OCI-LY3 (cell line): ENCODE results near the gene HTT.
"Not testable (repeated sequence)": the region's sequence is repeated elsewhere in the genome, so short reads cannot be mapped to it uniquely, and the experiment has no call there.

ENCODE experiments used
- H2AFZ ChIP-seq: fragments of 200-600, 300-600 bp; shearing (Covaris generic); 2 replicates; pipeline ENCODE4 v1.6.0; 2014; ENCODE audit warnings: antibody characterized with exemption, low read depth, low read length
- H3K27ac ChIP-seq: fragments of 200-600, 300-600 bp; sonication (generic); 2 replicates; pipeline ENCODE4 v1.5.1; 2014; ENCODE audit warnings: mild to moderate bottlenecking, low read length, moderate library complexity, mixed read lengths
- H3K27me3 ChIP-seq: fragments of 200-600, 300-600 bp; sonication (generic); 2 replicates; pipeline ENCODE4 v1.6.1; 2014; ENCODE audit warnings: low read depth, low read length, mixed read lengths
- H3K36me3 ChIP-seq: fragments of 200-600, 300-600 bp; sonication (generic); replicated peaks from 2 replicates; pipeline ENCODE3; 2014; ENCODE audit warnings: low read depth, low read length, mixed read lengths
- H3K4me1 ChIP-seq: fragments of 300-600, 200-600 bp; sonication (generic); 2 replicates; pipeline ENCODE4 v1.6.1; 2014; ENCODE audit warnings: low read length, mixed read lengths
- H3K4me2 ChIP-seq: fragments of 200-600, 300-600 bp; sonication (generic); 2 replicates; pipeline ENCODE4 v1.6.1; 2014; ENCODE audit warnings: low read length, mixed read lengths
- H3K4me3 ChIP-seq: fragments of 300-600, 200-600 bp; sonication (generic); 2 replicates; pipeline ENCODE4 v1.5.1; 2014; ENCODE audit warnings: antibody characterized with exemption, mild to moderate bottlenecking, low read length, moderate library complexity
- H3K79me2 ChIP-seq: fragments of 300-600, 200-600 bp; shearing (Covaris generic); 2 replicates; pipeline ENCODE4 v1.6.1; 2014; ENCODE audit warnings: mild to moderate bottlenecking, low read length, mixed read lengths
- H3K9ac ChIP-seq: fragments of 300-600, 200-600 bp; shearing (Covaris generic); 2 replicates; pipeline ENCODE4 v1.6.0; 2014; ENCODE audit warnings: mild to moderate bottlenecking, low read length, moderate library complexity
- H3K9me3 ChIP-seq: fragments of 200-600, 300-600 bp; shearing (Covaris generic); 2 replicates; pipeline ENCODE4 v1.6.1; 2014; ENCODE audit warnings: low read length, mixed read lengths; ENCODE audit not compliant: insufficient read depth
- H4K20me1 ChIP-seq: fragments of 200-600, 300-600 bp; sonication (generic); 2 replicates; pipeline ENCODE4 v1.6.1; 2016; ENCODE audit warnings: low read length, mixed read lengths; ENCODE audit not compliant: insufficient read depth
- EZH2phosphoT487 ChIP-seq: fragments of 200-600 bp; shearing (Covaris generic); IDR thresholded peaks from 2 replicates; pipeline ENCODE4 v1.6.1; 2018; ENCODE audit warnings: antibody characterized with exemption, mixed run types, low read depth
- TF ChIP-seq, protein P1 (sequence below): fragments of 200-600, 300-600 bp; sonication (generic); IDR thresholded peaks from 2 replicates; pipeline ENCODE4 v1.5.1; 2014; ENCODE audit warnings: antibody characterized with exemption, low read length, low read depth

The HTT gene

DNA sequence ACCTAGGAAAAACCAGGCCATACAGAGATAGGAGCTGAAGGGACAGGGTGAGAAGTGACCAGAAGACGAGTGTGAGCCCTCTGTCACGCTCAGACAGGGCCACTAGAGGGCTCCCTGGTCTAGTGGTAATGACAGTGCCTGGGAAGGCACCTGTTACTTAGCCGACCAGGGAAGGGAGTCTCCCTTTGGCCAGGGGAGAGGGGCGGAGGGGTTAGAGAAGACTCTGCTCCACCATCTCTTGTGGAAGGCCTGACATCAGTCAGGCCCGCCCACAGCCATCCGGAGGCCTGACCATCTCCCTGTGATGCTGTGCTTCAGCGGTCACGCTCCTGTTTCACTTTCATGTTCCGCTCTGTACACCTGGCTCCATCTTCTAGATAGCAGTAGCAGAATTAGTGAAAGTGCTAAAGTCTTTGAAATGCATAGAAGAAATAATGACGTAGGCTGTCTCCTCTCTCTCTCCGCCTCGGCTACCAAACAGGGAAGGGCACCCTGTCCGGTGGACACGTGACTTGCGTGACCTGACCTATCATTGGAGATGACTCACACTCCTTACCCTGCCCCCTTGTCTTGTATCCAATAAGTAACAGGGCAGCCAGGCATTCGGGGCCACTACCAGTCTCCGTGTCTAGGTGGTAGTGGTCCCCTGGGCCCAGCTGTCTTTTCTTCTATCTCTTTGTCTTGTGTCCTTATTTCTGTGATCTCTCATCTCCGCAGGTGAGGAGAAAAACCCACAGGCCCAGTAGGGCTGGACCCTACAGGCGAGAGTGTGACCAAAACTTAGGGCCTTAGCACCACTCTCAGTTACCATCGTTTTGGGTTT, 26.8 kb upstream of the HTT start:
- no peaks in the 10 kb centered on the region for H3K36me3 ChIP-seq
- peak overlapping the region; percentile 8; the same call in 1 of the 2 replicates for H2AFZ ChIP-seq
- no peaks in the 10 kb centered on the region for H3K79me2 ChIP-seq
- H3K4me1 ChIP-seq = peaks cover 35% of the 10 kb centered on the region
- H3K9me3 ChIP-seq = 0 out of 2 replicates have a peak, but pooled peaks cover 9% of the 10 kb centered on the region
- peak overlapping the region; percentile 66 for H3K4me3 ChIP-seq
- H3K4me2 ChIP-seq = peak overlapping the region; percentile 64
- peak overlapping the region; percentile 58 for H3K9ac ChIP-seq
- no peak for TF ChIP-seq EZH2phosphoT487
- TF ChIP-seq, protein P1, sequence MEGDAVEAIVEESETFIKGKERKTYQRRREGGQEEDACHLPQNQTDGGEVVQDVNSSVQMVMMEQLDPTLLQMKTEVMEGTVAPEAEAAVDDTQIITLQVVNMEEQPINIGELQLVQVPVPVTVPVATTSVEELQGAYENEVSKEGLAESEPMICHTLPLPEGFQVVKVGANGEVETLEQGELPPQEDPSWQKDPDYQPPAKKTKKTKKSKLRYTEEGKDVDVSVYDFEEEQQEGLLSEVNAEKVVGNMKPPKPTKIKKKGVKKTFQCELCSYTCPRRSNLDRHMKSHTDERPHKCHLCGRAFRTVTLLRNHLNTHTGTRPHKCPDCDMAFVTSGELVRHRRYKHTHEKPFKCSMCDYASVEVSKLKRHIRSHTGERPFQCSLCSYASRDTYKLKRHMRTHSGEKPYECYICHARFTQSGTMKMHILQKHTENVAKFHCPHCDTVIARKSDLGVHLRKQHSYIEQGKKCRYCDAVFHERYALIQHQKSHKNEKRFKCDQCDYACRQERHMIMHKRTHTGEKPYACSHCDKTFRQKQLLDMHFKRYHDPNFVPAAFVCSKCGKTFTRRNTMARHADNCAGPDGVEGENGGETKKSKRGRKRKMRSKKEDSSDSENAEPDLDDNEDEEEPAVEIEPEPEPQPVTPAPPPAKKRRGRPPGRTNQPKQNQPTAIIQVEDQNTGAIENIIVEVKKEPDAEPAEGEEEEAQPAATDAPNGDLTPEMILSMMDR = peak; percentile 68
- 0 out of 2 replicates have a peak, but pooled peaks cover 2% of the 10 kb centered on the region for H3K27me3 ChIP-seq
- no peaks in the 10 kb centered on the region for H4K20me1 ChIP-seq
- peak overlapping the region; percentile 90 for H3K27ac ChIP-seq

DNA sequence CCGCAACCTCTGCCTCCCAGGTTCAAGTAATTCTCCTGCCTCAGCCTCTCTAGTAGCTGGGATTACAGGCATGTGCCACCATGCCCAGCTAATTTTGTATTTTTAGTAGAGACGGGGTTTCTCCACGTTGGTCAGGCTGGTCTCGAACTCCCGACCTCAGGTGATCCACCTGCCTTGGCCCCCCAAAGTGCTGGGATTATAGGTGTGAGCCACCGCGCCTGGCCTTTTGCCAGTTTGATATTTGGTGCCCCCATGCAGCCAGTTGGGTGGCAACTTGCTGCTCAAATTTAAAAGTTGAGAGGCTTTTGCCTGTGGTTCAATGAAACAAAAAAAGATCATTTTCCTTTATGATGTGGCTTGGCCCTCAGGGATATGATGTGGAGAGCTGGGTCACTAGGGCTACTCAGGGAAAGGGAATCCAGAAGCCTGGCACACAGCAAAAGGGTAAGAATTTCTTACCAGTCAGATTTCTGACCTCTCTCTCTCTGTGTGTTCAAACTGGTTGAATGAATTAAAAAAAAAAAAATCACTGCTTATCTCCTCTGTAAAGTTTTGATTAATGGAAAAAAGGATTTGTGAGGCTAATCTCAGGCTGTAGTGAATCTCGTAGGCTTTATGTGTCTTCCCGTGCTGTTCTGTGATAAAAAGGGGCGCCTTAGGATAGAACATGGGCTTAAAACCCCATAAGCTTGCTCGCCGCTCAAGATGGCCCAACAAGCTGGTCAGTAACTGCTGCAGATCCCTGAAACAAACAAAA, 23.2 kb upstream of the HTT start:
- not testable (repeated sequence) for H3K79me2 ChIP-seq, H3K4me3 ChIP-seq, H3K27ac ChIP-seq, H2AFZ ChIP-seq, H3K27me3 ChIP-seq, H3K36me3 ChIP-seq, H4K20me1 ChIP-seq, H3K4me2 ChIP-seq, H3K9ac ChIP-seq
- peaks cover 28% of the 10 kb centered on the region for H3K9me3 ChIP-seq
- peaks cover 23% of the 10 kb centered on the region for H3K4me1 ChIP-seq

DNA sequence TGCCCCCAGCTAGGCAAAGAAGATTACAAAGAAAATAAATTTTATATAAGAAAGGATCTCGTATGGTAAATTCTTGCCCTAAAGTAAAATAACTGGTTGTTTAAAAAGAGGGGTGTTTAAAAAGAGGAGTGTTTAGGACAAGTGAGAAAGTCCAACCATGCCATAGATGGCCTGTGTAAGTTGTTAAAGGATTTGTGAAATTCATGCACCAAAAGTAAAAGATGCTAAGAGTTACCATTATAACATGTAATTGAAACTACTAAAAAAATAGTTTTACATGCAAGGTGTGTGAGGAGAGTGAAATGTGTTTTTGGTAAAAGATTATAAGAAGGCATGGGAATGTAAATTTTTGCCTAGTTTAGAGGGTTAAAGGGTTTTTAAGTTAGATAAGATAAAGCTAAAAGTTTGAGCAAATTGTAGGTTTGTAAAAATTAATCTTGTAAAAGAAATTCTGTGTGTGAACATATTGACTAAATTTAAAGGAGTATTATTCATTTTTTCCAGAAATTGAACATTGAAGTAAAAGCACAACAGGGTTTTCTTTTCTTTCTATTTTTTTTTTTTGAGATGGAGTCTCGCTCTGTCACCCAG, 20.2 kb upstream of the HTT start:
- H3K9me3 ChIP-seq = peaks cover 32% of the 10 kb centered on the region
- no peaks in the 10 kb centered on the region for H4K20me1 ChIP-seq
- no peak overlapping the region for H3K27ac ChIP-seq
- TF ChIP-seq EZH2phosphoT487 = no peak
- TF ChIP-seq, protein P1 = no peak
- H3K4me1 ChIP-seq = peaks cover 14% of the 10 kb centered on the region
- H3K27me3 ChIP-seq = no peaks in the 10 kb centered on the region
- H3K79me2 ChIP-seq = no peaks in the 10 kb centered on the region
- no peak overlapping the region for H3K9ac ChIP-seq
- no peak overlapping the region for H2AFZ ChIP-seq
- H3K36me3 ChIP-seq = no peaks in the 10 kb centered on the region
- no peak overlapping the region for H3K4me2 ChIP-seq
- H3K4me3 ChIP-seq = no peak overlapping the region

DNA sequence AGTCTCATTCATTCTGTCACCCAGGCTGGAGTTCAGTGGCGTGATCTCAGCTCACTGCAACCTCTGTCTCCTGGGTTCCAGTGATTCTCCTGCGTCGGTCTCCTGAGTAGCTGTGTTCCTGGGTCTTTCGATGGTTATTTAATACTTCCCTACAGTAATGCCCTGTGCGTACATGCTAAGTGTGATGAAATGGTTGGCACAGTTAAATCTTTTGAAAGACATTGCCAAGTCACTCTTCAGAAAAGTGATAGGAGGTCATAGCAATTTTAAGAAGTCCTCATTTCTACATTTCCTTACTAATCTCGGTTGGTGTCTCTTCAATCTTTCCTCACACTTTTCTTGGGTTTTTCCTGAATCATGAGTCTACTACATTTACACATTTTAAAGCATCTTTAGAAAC, 14.5 kb upstream of the HTT start:
- no peak overlapping the region for H3K9ac ChIP-seq

More for the DNA sequence above, 14.5 kb upstream of the HTT start:
- Histone ChIP-seq H3K4me3 (no peak overlapping the region), H3K9me3 (peaks cover 16% of the 10 kb centered on the region), H3K36me3 (no peaks in the 10 kb centered on the region), H3K79me2 (no peaks in the 10 kb centered on the region), H3K27me3 (no peaks in the 10 kb centered on the region), H3K4me2 (no peak overlapping the region), H3K4me1 (peaks cover 16% of the 10 kb centered on the region), H2AFZ (no peak overlapping the region), H4K20me1 (no peaks in the 10 kb centered on the region), H3K27ac (no peak overlapping the region)
- TF ChIP-seq, protein P1 = no peak
- TF ChIP-seq EZH2phosphoT487 = no peak
